GM12878 (cell line): ENCODE results near the gene SHISA9. TPM values are rescaled to one million over a fixed set of nuclear protein-coding genes. Genes with fewer than 3 reads are reported as not detected.

Experiments used
- ATAC-seq: fragments of 200-7000 bp; cut with Tn5 transposase; 3 replicates; pipeline ENCODE4 v1.9.1; 2020; ENCODE audit warnings: mild to moderate bottlenecking, moderate library complexity
- BruUV-seq: library from RNA; stranded (reverse); fragments of 400-500 nt; replicated peaks from 2 replicates; lab custom pipeline; 2021; lab: Mats Ljungman, UMichigan
- CTCF ChIA-PET: fragments of 300-600 bp; sonication (Branson Sonifier 250); formaldehyde crosslinking; extraction: SDS; loops from one replicate; lab custom pipeline; 2021; ENCODE audit warnings: inconsistent platforms; lab: Yijun Ruan, JAX
- POLR2A ChIA-PET: fragments of 350-600 bp; formaldehyde crosslinking; extraction: SDS; loops from one replicate; lab custom pipeline; 2021; ENCODE audit warnings: inconsistent platforms; lab: Charles Lee
- RAD21 ChIA-PET: fragments of 300-600 bp; sonication (Branson Sonifier 250); formaldehyde crosslinking; loops from one replicate; lab custom pipeline; 2023; ENCODE audit warnings: antibody characterized with exemption; ENCODE audit not compliant: unreplicated experiment; lab: Charles Lee
- SMC1A ChIA-PET: fragments of 300-600 bp; sonication (Branson Sonifier 250); formaldehyde crosslinking; loops from one replicate; lab custom pipeline; 2023; ENCODE audit not compliant: unreplicated experiment, uncharacterized antibody; lab: Charles Lee
- DNase-seq: peaks from one replicate; pipeline ENCODE4 v3.0.0-alpha.2; 2011; ENCODE audit warnings: low read depth, low spot score
- FAIRE-seq: peaks from 3 replicates; lab custom pipeline; 2011; peaks lifted over from hg19 to GRCh38; lab: Jason Lieb, UNC
- H2AFZ ChIP-seq: 2 replicates; pipeline ENCODE4 v1.6.0; 2011; ENCODE audit warnings: low read depth, low read length, control low read depth; ENCODE audit not compliant: control insufficient read depth
- H3K27ac ChIP-seq: 2 replicates; pipeline ENCODE4 v1.5.1; 2011; ENCODE audit warnings: control low read depth; ENCODE audit not compliant: control insufficient read depth, insufficient read depth
- H3K27me3 ChIP-seq, 2 experiments: replicated peaks in 1 of 2; 2 replicates each; pipeline versions ENCODE4 v1.6.0 to v1.6.1; 2011; ENCODE audit warnings: low read length in 1 of 2; ENCODE audit not compliant: control insufficient read depth in 2 of 2, insufficient read depth in 2 of 2
- H3K36me3 ChIP-seq, 2 experiments: 2 replicates each; pipeline ENCODE4 v1.5.1; 2011; ENCODE audit warnings: low read length in 1 of 2; ENCODE audit not compliant: control insufficient read depth in 2 of 2, insufficient read depth in 2 of 2
- H3K4me1 ChIP-seq: 2 replicates; pipeline ENCODE4 v1.6.1; 2011; ENCODE audit warnings: mild to moderate bottlenecking, low read length, moderate library complexity, mixed read lengths; ENCODE audit not compliant: control insufficient read depth, insufficient read depth
- H3K4me2 ChIP-seq: 2 replicates; pipeline ENCODE4 v1.6.0; 2011; ENCODE audit warnings: control low read depth; ENCODE audit not compliant: control insufficient read depth, insufficient read depth
- H3K4me3 ChIP-seq: fragments of 200-600 bp; sonication (generic); 2 replicates; pipeline ENCODE4 v1.5.1; 2016
- H3K79me2 ChIP-seq: 2 replicates; pipeline ENCODE4 v1.6.0; 2011; ENCODE audit warnings: low read length; ENCODE audit not compliant: control insufficient read depth, insufficient read depth
- H3K9ac ChIP-seq: 2 replicates; pipeline ENCODE4 v1.8.0; 2011; ENCODE audit warnings: low read length, control low read depth, mixed read lengths; ENCODE audit not compliant: control insufficient read depth, insufficient read depth
- H3K9me3 ChIP-seq: replicated peaks from 3 replicates; pipeline ENCODE4 v1.5.1; 2011; ENCODE audit warnings: mild to moderate bottlenecking, low read length; ENCODE audit not compliant: control insufficient read depth, insufficient read depth
- H4K20me1 ChIP-seq: 2 replicates; pipeline ENCODE4 v1.6.0; 2011; ENCODE audit not compliant: control insufficient read depth, insufficient read depth
- BCLAF1 ChIP-seq: fragments of 450-650 bp; IDR thresholded peaks from 2 replicates; pipeline ENCODE4 v1.6.1; 2017; ENCODE audit warnings: antibody characterized with exemption, mild to moderate bottlenecking, moderate library complexity
- CBX3 ChIP-seq: fragments of 200-600 bp; sonication (generic); IDR thresholded peaks from 2 replicates; pipeline ENCODE4 v1.6.1; 2016; ENCODE audit warnings: low read depth, borderline replicate concordance
- CEBPZ ChIP-seq: fragments of 150-350 bp; IDR thresholded peaks from 2 replicates; pipeline ENCODE4 v1.6.1; 2016; ENCODE audit warnings: low read depth, low read length
- CUX1 ChIP-seq: IDR thresholded peaks from 2 replicates; pipeline ENCODE4 v1.6.1; 2012; ENCODE audit warnings: improper control_type of control experiment, low read depth, low read length; ENCODE audit not compliant: insufficient replicate concordance
- LARP7 ChIP-seq: fragments of 450-650 bp; IDR thresholded peaks from 2 replicates; pipeline ENCODE4 v1.6.1; 2017; ENCODE audit warnings: mild to moderate bottlenecking
- MTA3 ChIP-seq: IDR thresholded peaks from 2 replicates; pipeline ENCODE4 v1.6.1; 2012; ENCODE audit warnings: low read length, inconsistent platforms, borderline replicate concordance
- TARDBP ChIP-seq: IDR thresholded peaks from 2 replicates; pipeline ENCODE4 v1.6.1; 2016; ENCODE audit warnings: borderline replicate concordance
- ZNF207 ChIP-seq: fragments of 450-650 bp; IDR thresholded peaks from 2 replicates; pipeline ENCODE4 v1.6.1; 2014; ENCODE audit warnings: antibody characterized with exemption, mild to moderate bottlenecking, borderline replicate concordance
- ZNF24 ChIP-seq: fragments of 450-650 bp; IDR thresholded peaks from 2 replicates; pipeline ENCODE4 v1.6.1; 2017; ENCODE audit warnings: antibody characterized with exemption, mild to moderate bottlenecking
- WGBS: methylation state at CpG from one replicate; pipeline ENCODE4 v1.1.6; 2016; ENCODE audit warnings: low lambda C conversion rate; ENCODE audit not compliant: insufficient replicate concordance, insufficient coverage; ENCODE audit errors: missing lambda C conversion rate; 5-methylcytosine and 5-hydroxymethylcytosine counted together
- in situ Hi-C: fragments of 300-500 bp; cut with MboI; formaldehyde crosslinking; loops from 9 replicates; pipeline ENCODE4 v1.14.3; 2018; ENCODE audit warnings: mixed read lengths
- intact Hi-C: fragments of 100-400 bp; cut with micrococcal nuclease; formaldehyde crosslinking; loops from one replicate; pipeline ENCODE4 v1.14.2; 2022; ENCODE audit not compliant: unreplicated experiment
- polyA plus RNA-seq, 11 experiments: library from polyadenylated mRNA; depleted of rRNA in 4 of 11; unstranded in 6 of 11; stranded (reverse) in 5 of 11; fragments of >200 nt; fragmentation: Nextera tagmentation in 4 of 11; fragmentation: Illumina TruSeq in 1 of 11; extraction: Ambion mirVana in 4 of 11; extraction: Trizol in 1 of 11; gene quantifications; 1 replicate in 1 of 11; 2 replicates in 10 of 11; pipeline versions ENCODE4 v1.2.1 to v1.2.3, GENCODE V29; 2011 to 2016; ENCODE audit warnings: inconsistent platforms in 2 of 11, missing spikeins in 2 of 11, low read depth in 1 of 11
- total RNA-seq, 4 experiments: library from RNA; depleted of rRNA in 3 of 4; stranded (reverse); fragments of >200 nt in 3 of 4; fragmentation: Illumina TruSeq in 1 of 4; extraction: Trizol in 1 of 4; gene quantifications; 2 replicates each; pipeline versions ENCODE4 v1.2.1 to v1.2.3, GENCODE V29; 2013 to 2021

SHISA9 gene
- total and polyA plus RNA-seq, 10 of the 15 experiments (the other 5 are each of a cell fraction or from before 2014, with no cell fraction given), result 0.03 to 25.5 (median 0.07) TPM

- CTCF ChIA-PET, result interaction anchor here (1.4 kb wide), 1 partner anchor 13 kb away, joined by 4 read pairs; no protein-coding TSS in a partner anchor
- H3K9ac ChIP-seq, result no peak overlapping the region
- no peak for TF ChIP-seq ZNF207
- no peak for TF ChIP-seq CUX1
- no peak for TF ChIP-seq LARP7
- no peak for TF ChIP-seq CEBPZ
- TF ChIP-seq CBX3, result no peak
- no peak for TF ChIP-seq MTA3
- no peak for TF ChIP-seq TARDBP
- no peak for TF ChIP-seq ZNF24
- no peak for TF ChIP-seq BCLAF1
- intact Hi-C loops, result no loop called here
- H3K27me3 ChIP-seq, result no peaks in the 10 kb centered on the region
- no peaks in the 10 kb centered on the region for H3K79me2 ChIP-seq
- no TSS peak for BruUV-seq
- H3K4me2 ChIP-seq, result no peak overlapping the region
- H2AFZ ChIP-seq, result no peak overlapping the region
- POLR2A ChIA-PET, result no interaction called here
- in situ Hi-C loops, result no loop called here
- H3K4me1 ChIP-seq, result no peaks in the 10 kb centered on the region
- no peak for DNase-seq
- no peaks in the 10 kb centered on the region for H3K36me3 ChIP-seq
- WGBS, result 41% methylated on average over 5 of the region's 5 CpGs
- H3K4me3 ChIP-seq, result no peak overlapping the region
- H4K20me1 ChIP-seq, result no peaks in the 10 kb centered on the region
- FAIRE-seq, result no peak
- no peaks in the 10 kb centered on the region for H3K9me3 ChIP-seq
- SMC1A ChIA-PET, result no interaction called here
- ATAC-seq, result no peak
- no peak overlapping the region for H3K27ac ChIP-seq
- RAD21 ChIA-PET, result no interaction called here
These were observed 128.4 kb downstream of the SHISA9 start for GRCh38 chr16:13029786-13030185.
